ENCODE data around the gene CRADD.

DNA sequence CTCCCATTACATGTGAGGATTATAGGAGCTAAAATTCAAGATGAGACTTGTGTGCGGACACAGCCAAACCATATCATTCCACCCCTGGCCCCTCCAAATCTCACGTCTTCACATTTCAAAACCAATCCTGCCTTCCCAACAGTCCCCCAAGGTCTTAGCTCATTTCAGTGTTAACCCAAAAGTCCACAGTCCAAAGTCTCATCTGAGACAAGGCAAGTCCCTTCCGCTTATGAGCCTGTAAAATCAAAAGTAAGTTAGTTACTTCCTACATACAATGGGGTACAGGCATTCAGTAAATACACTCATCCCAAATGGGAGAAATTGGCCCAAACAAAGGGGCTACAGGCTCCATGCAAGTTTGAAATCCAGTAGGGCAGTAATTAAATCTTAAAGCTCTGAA lies 76.1 kb downstream of the CRADD start:
- TF ChIP-seq, protein P1, sequence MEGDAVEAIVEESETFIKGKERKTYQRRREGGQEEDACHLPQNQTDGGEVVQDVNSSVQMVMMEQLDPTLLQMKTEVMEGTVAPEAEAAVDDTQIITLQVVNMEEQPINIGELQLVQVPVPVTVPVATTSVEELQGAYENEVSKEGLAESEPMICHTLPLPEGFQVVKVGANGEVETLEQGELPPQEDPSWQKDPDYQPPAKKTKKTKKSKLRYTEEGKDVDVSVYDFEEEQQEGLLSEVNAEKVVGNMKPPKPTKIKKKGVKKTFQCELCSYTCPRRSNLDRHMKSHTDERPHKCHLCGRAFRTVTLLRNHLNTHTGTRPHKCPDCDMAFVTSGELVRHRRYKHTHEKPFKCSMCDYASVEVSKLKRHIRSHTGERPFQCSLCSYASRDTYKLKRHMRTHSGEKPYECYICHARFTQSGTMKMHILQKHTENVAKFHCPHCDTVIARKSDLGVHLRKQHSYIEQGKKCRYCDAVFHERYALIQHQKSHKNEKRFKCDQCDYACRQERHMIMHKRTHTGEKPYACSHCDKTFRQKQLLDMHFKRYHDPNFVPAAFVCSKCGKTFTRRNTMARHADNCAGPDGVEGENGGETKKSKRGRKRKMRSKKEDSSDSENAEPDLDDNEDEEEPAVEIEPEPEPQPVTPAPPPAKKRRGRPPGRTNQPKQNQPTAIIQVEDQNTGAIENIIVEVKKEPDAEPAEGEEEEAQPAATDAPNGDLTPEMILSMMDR (IDR thresholded peaks at IDR 0.05): no peak
- TF ChIP-seq POLR2A (IDR thresholded peaks at IDR 0.05): no peak

Data from thyroid gland (tissue), 4 donors.